K562 (cell line): ENCODE results near the gene CROT. TPM values are rescaled to one million over a fixed set of nuclear protein-coding genes. Genes with fewer than 3 reads are reported as not detected.

Experiments used
- ATF1 ChIP-seq, 2 experiments: fragments of 450-650 bp in 1 of 2; IDR thresholded peaks; 2 replicates each; pipeline ENCODE4 v1.6.1; 2016; ENCODE audit warnings: missing compliant biosample characterization in 1 of 2, missing genetic modification characterization in 1 of 2
- BRF1 ChIP-seq: IDR thresholded peaks from 3 replicates; pipeline ENCODE4 v1.6.1; 2011; ENCODE audit warnings: borderline replicate concordance, mild to moderate bottlenecking; ENCODE audit not compliant: insufficient read length; ENCODE audit errors: extremely low read depth
- CHD2 ChIP-seq: IDR thresholded peaks from 2 replicates; pipeline ENCODE4 v1.6.1; 2011; ENCODE audit warnings: low read depth, low read length
- CREB1 ChIP-seq, 2 experiments: sonication (generic) in 1 of 2; formaldehyde crosslinking in 1 of 2; IDR thresholded peaks; 2 replicates each; pipeline versions ENCODE4 v1.6.1 to v1.8.0; 2012 to 2022; ENCODE audit warnings: inconsistent platforms in 1 of 2, mild to moderate bottlenecking in 1 of 2, missing genetic modification reagents in 1 of 2, moderate library complexity in 1 of 2
- EGR1 ChIP-seq: fragments of 450-650 bp; conservative IDR thresholded peaks from 2 replicates; pipeline ENCODE4 v1.6.1; 2017; ENCODE audit warnings: mild to moderate bottlenecking
- EHMT2 ChIP-seq: fragments of 450-650 bp; IDR thresholded peaks from 2 replicates; pipeline ENCODE4 v1.6.1; 2018; ENCODE audit warnings: antibody characterized with exemption
- GTF2F1 ChIP-seq: IDR thresholded peaks from 2 replicates; pipeline ENCODE4 v1.6.1; 2011; ENCODE audit warnings: low read depth, low read length, improper control_type of control experiment
- MGA ChIP-seq: fragments of 450-650 bp; IDR thresholded peaks from 2 replicates; pipeline ENCODE4 v1.6.1; 2016; ENCODE audit warnings: mild to moderate bottlenecking, moderate library complexity
- NELFE ChIP-seq: IDR thresholded peaks from 2 replicates; pipeline ENCODE4 v1.6.1; 2011; ENCODE audit warnings: mild to moderate bottlenecking; ENCODE audit not compliant: insufficient read depth, insufficient read length
- PKNOX1 ChIP-seq: fragments of 450-650 bp; IDR thresholded peaks from 2 replicates; pipeline ENCODE4 v1.6.1; 2016
- TAL1 ChIP-seq: fragments of 450-650 bp; IDR thresholded peaks from 2 replicates; pipeline ENCODE4 v1.6.1; 2016; ENCODE audit warnings: mild to moderate bottlenecking
- TBP ChIP-seq: optimal IDR thresholded peaks from 2 replicates; pipeline ENCODE3; 2011; ENCODE audit warnings: low read depth, low read length, improper control_type of control experiment
- ZFX ChIP-seq: sonication (generic); formaldehyde crosslinking; IDR thresholded peaks from 2 replicates; pipeline ENCODE4 v1.8.0; 2022; ENCODE audit warnings: mild to moderate bottlenecking, missing genetic modification reagents, moderate library complexity
- ZNF140 ChIP-seq: fragments of 250-450 bp; sonication (Bioruptor Pico); IDR thresholded peaks from 2 replicates; pipeline ENCODE4 v1.8.0; 2021; ENCODE audit warnings: moderate library complexity, mild to moderate bottlenecking, inconsistent platforms
- ZNF274 ChIP-seq: IDR thresholded peaks from 2 replicates; pipeline ENCODE4 v1.6.1; 2011; ENCODE audit warnings: low read depth, mild to moderate bottlenecking, low read length, moderate library complexity, borderline replicate concordance
- polyA plus RNA-seq, 8 experiments: library from polyadenylated mRNA; depleted of rRNA in 4 of 8; stranded (reverse) in 5 of 8; unstranded in 3 of 8; fragments of >200 nt; fragmentation: Nextera tagmentation in 2 of 8; fragmentation: Illumina TruSeq in 1 of 8; extraction: Ambion mirVana in 2 of 8; extraction: Trizol in 1 of 8; gene quantifications; 2 replicates each; pipeline versions ENCODE4 v1.2.1 to v1.2.3, GENCODE V29; 2011 to 2014; ENCODE audit warnings: inconsistent platforms in 1 of 8, missing spikeins in 1 of 8
- total RNA-seq, 7 experiments: library from RNA; depleted of rRNA in 6 of 7; stranded (reverse); fragments of >200 nt in 6 of 7; fragmentation: Illumina TruSeq in 2 of 7; extraction: Trizol in 2 of 7; gene quantifications; 2 replicates each; pipeline versions ENCODE4 v1.2.1 to v1.2.3, GENCODE V29; 2011 to 2021; ENCODE audit warnings: low replicate concordance in 1 of 7

CROT gene
- total and polyA plus RNA-seq, 9 of the 15 experiments (the other 6 are each of a cell fraction or from before 2014, with no cell fraction given), result 2.5 to 8.1 (median 5.1) TPM

- peak; percentile 85 for TF ChIP-seq MGA
- no peak for TF ChIP-seq TAL1
- TF ChIP-seq ATF1 (CRISPR knock-in tag; IDR thresholded peaks at IDR 0.05), result peak; percentile 36; the same call in 1 of the 2 replicates
- TF ChIP-seq ATF1 (tag; IDR thresholded peaks at IDR 0.05), result peak; percentile 97
- no peak for TF ChIP-seq ZNF140 (CRISPR knock-in tag)
- TF ChIP-seq CHD2, result peak; percentile 61; the same call in 1 of the 2 replicates
- no peak for TF ChIP-seq EHMT2
- TF ChIP-seq ZFX (CRISPR knock-in tag), result peak; percentile 69
- TF ChIP-seq EGR1, result peak; percentile 73
- no peak for TF ChIP-seq GTF2F1
- peak; percentile 61; the same call in 1 of the 2 replicates for TF ChIP-seq CREB1 (IDR thresholded peaks at IDR 0.05)
- 0 out of 2 replicates have a peak, but pooled peaks have one; percentile 26 for TF ChIP-seq CREB1 (CRISPR knock-in tag; IDR thresholded peaks at IDR 0.05)
- no peak for TF ChIP-seq NELFE
- peak; percentile 95 for TF ChIP-seq PKNOX1
- peak; percentile 36 for TF ChIP-seq TBP
- no peak for TF ChIP-seq BRF1
- no peak for TF ChIP-seq ZNF274
Observed at GRCh38 chr7:87345166-87345927, at the start of gene CROT (continued).
